ENCODE data around the gene PTX4.

DNA sequence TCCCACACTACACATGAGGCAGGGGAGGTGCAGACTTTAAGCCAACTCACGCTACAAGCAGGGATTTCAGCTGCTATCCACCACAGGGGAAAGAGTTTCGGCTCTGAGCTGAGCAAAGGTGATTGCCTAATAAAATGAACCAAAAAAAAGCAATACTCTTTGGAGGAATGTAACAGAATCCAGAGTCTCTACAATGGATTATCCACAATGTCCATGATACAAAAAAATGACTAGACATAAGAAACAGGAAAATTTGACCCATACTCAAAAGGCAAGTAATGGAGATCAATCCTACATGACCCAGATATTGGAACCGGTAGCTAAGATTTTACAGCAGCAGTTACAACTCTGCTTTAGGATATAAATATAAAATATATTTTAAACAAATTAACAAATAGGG is 25.8 kb upstream of the PTX4 start:
- TF ChIP-seq, protein P1, sequence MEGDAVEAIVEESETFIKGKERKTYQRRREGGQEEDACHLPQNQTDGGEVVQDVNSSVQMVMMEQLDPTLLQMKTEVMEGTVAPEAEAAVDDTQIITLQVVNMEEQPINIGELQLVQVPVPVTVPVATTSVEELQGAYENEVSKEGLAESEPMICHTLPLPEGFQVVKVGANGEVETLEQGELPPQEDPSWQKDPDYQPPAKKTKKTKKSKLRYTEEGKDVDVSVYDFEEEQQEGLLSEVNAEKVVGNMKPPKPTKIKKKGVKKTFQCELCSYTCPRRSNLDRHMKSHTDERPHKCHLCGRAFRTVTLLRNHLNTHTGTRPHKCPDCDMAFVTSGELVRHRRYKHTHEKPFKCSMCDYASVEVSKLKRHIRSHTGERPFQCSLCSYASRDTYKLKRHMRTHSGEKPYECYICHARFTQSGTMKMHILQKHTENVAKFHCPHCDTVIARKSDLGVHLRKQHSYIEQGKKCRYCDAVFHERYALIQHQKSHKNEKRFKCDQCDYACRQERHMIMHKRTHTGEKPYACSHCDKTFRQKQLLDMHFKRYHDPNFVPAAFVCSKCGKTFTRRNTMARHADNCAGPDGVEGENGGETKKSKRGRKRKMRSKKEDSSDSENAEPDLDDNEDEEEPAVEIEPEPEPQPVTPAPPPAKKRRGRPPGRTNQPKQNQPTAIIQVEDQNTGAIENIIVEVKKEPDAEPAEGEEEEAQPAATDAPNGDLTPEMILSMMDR (IDR thresholded peaks at IDR 0.05; ENCODE audit: borderline replicate concordance, extremely low read depth, low read length, poor library complexity, severe bottlenecking): no peak
- TF ChIP-seq EZH2 (IDR thresholded peaks at IDR 0.05; ENCODE audit: borderline replicate concordance, low read depth, low read length, severe bottlenecking): no peak

Data from DND-41 (cell line).